Progenitor cell of endocrine pancreas (in vitro differentiated cells): Measurements from ENCODE around the gene APOA4. TPM values are rescaled to one million over a fixed set of nuclear protein-coding genes. Genes with fewer than 3 reads are reported as not detected.

ENCODE experiments used
- DNase-seq: peaks from one replicate; pipeline ENCODE4 v3.0.0; 2021; ENCODE audit warnings: low spot score; ENCODE audit not compliant: unreplicated experiment
- H3K27ac Mint-ChIP-seq: 2 replicates; pipeline ENCODE4 v1.8.0; 2021; ENCODE audit warnings: mild to moderate bottlenecking, moderate library complexity, mixed read lengths
- H3K27me3 Mint-ChIP-seq: 2 replicates; pipeline ENCODE4 v1.8.0; 2021; ENCODE audit warnings: mixed read lengths
- H3K36me3 Mint-ChIP-seq: 2 replicates; pipeline ENCODE4 v1.8.0; 2022; ENCODE audit warnings: mixed read lengths; ENCODE audit not compliant: insufficient read depth
- H3K4me1 Mint-ChIP-seq: 2 replicates; pipeline ENCODE4 v1.8.0; 2021; ENCODE audit warnings: low read depth, mixed read lengths
- H3K4me3 Mint-ChIP-seq: 2 replicates; pipeline ENCODE4 v1.8.0; 2021; ENCODE audit warnings: low read depth, mild to moderate bottlenecking, moderate library complexity, mixed read lengths
- H3K9me3 Mint-ChIP-seq: 2 replicates; pipeline ENCODE4 v1.8.0; 2021; ENCODE audit warnings: low read depth, mixed read lengths
- total RNA-seq: library from RNA; stranded (reverse); gene quantifications from 2 replicates; pipeline ENCODE4 v1.2.1, GENCODE V29; 2021
- TF ChIP-seq, protein P1 (sequence below): fragments of 200-600 bp; sonication (generic); IDR thresholded peaks from one replicate; pipeline ENCODE4 v1.5.0; 2021; ENCODE audit warnings: antibody characterized with exemption, mild to moderate bottlenecking; ENCODE audit not compliant: unreplicated experiment

Gene APOA4
- total RNA-seq, 1 donor from 2014 or later, result not detected

DNA sequence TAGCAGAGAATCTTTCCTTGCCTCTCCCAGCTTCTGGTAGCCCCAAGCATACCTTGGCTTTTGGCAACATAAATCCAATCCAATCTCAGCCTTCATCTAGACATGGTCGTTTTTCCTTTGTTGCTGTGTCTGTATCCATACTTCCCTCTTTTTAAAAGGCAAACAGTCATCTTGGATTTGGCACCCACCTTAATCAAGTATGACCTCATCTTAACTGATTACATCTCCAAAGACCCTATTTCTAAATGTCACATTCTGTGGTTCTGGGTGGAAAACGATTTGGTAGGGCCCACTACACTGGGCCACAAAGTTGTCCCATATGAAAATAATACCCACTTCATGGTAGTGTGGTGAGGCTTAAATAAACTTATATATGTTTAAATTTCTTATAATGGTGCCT lies 51.2 kb downstream of the APOA4 start:
- H3K27me3 Mint-ChIP-seq, result no peaks in the 10 kb centered on the region
- peak overlapping the region; percentile 97 for H3K4me3 Mint-ChIP-seq
- H3K9me3 Mint-ChIP-seq, result no peaks in the 10 kb centered on the region
- no peak for DNase-seq
- peaks cover 20% of the 10 kb centered on the region for H3K4me1 Mint-ChIP-seq
- H3K36me3 Mint-ChIP-seq, result peaks cover 12% of the 10 kb centered on the region
- TF ChIP-seq, protein P1, sequence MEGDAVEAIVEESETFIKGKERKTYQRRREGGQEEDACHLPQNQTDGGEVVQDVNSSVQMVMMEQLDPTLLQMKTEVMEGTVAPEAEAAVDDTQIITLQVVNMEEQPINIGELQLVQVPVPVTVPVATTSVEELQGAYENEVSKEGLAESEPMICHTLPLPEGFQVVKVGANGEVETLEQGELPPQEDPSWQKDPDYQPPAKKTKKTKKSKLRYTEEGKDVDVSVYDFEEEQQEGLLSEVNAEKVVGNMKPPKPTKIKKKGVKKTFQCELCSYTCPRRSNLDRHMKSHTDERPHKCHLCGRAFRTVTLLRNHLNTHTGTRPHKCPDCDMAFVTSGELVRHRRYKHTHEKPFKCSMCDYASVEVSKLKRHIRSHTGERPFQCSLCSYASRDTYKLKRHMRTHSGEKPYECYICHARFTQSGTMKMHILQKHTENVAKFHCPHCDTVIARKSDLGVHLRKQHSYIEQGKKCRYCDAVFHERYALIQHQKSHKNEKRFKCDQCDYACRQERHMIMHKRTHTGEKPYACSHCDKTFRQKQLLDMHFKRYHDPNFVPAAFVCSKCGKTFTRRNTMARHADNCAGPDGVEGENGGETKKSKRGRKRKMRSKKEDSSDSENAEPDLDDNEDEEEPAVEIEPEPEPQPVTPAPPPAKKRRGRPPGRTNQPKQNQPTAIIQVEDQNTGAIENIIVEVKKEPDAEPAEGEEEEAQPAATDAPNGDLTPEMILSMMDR, result no peak
- H3K27ac Mint-ChIP-seq, result peak overlapping the region; percentile 96

Other genes starting within 250 kb of the APOA4 start
- gene BUD13, start 50.3 kb downstream of the APOA4 start, total RNA-seq, result 23.8 and 26.8 TPM in 2 replicates
- 48.6 TPM in 2 replicates for gene ZPR1, start 35.3 kb downstream of the APOA4 start, total RNA-seq
- not detected in 2 replicates for gene APOA5, start 31.4 kb downstream of the APOA4 start, total RNA-seq
- 14.9 and 16.3 TPM in 2 replicates for gene APOC3, start 6.6 kb upstream of the APOA4 start, total RNA-seq
- 189 and 203 TPM in 2 replicates for gene APOA1, start 14.3 kb upstream of the APOA4 start, total RNA-seq